ENCODE measurements around the gene CDYL. TPM values are rescaled to one million over a fixed set of nuclear protein-coding genes. Genes with fewer than 3 reads are reported as not detected.

The CDYL gene
- total RNA-seq, 4 donors from 2014 or later, result 32.1 to 61.4 (median 39.0) TPM

DNA sequence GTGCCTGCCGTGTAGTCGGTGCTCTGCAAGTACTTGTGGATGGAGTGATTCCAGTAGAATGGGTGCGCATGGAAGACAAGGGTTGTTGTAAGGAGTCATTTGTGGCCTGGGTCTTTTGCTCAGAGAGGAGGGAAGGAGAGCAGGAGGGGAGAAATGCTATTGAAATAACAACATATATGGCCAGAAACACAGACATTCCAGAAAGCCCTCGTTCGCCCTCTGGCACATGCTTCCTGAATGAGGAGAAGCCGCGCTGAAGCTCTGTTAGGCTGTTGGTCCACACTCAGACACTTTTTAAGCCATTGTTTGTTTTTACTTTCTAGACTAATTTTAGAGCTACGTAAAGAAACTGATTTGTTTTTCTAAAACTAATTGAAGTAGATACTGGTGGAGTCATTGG lies 120.2 kb downstream of the CDYL start:
- no peak for TF ChIP-seq POLR2A (IDR thresholded peaks at IDR 0.05)
- TF ChIP-seq CTCF (IDR thresholded peaks at IDR 0.05), result no peak
- intact Hi-C loops (cut with DNase I; ENCODE audit: low total_unique reads), result no loop called here
- WGBS, 2 donors, result 93 to 96% methylated on average over 8 of the region's 8 CpGs
- DNase-seq (ENCODE audit: low spot score in 2 of 2), result no peak
- H3K4me3 ChIP-seq (ENCODE audit: low read depth, poor library complexity, severe bottlenecking), result no peak overlapping the region

DNA sequence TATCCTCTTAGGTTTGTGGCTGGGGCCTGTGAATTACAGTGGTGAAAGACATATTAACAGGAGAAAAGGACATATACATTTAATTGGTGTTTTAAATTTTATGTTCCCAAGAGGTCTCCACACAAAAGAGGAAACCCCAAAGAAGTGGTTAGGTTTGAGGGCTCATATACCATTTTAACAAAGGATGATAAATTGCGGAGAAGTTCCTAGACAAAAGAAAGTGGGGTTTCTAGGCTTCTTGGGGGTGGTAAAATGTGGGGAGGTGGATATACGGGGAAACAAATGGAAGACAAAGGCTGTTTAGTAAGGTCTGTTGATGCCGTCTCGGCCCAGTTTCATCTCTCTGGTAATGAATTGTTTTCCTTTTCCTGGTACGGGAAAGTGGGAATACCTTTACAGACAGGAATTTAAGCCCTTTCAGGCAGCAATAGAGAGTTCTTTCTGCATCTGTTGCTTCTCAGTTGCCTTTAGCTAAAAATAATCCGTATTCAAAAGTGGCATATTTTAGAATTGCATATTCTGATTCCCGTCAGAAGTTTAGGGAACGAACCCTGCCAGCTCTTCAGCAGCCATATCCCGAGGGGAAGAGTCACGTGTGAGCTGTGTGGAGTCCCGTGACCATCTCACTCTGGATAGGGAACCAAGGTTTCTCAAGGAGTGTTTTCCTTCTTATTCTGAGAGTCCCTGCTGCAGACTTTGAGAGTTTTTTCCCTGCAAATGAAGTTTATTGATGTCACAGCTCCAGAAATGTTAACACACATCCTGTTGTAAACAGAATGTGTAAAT lies 123.2 kb downstream of the CDYL start:
- intact Hi-C loops (cut with DNase I; ENCODE audit: low total_unique reads), result no loop called here
- no peak overlapping the region for H3K4me3 ChIP-seq (ENCODE audit: low read depth, poor library complexity, severe bottlenecking)
- TF ChIP-seq POLR2A (IDR thresholded peaks at IDR 0.05), result no peak
- no peak for TF ChIP-seq CTCF (IDR thresholded peaks at IDR 0.05)
- whole genome bisulfite sequencing, 2 donors, result 84 to 91% methylated on average over 11 of the region's 11 CpGs
- no peak for DNase-seq (ENCODE audit: low spot score in 2 of 2)

- H3K4me3 ChIP-seq (ENCODE audit: low read depth, poor library complexity, severe bottlenecking), result no peak overlapping the region
- intact Hi-C loops (cut with DNase I; ENCODE audit: low total_unique reads), result no loop called here
- 87 to 90% methylated on average over 8 of the region's 8 CpGs for WGBS, 2 donors
- TF ChIP-seq CTCF (IDR thresholded peaks at IDR 0.05) (no peak), POLR2A (IDR thresholded peaks at IDR 0.05) (no peak)
- no peak for DNase-seq (ENCODE audit: low spot score in 2 of 2)
These were observed 125.3 kb downstream of the CDYL start for GRCh38 chr6:4901386-4902061.

- WGBS, 2 donors, result 42 to 53% methylated on average over 2 of the region's 2 CpGs
- TF ChIP-seq POLR2A (IDR thresholded peaks at IDR 0.05) (no peak), CTCF (IDR thresholded peaks at IDR 0.05) (no peak)
These were observed 126.2 kb downstream of the CDYL start for GRCh38 chr6:4902363-4902762.

DNA sequence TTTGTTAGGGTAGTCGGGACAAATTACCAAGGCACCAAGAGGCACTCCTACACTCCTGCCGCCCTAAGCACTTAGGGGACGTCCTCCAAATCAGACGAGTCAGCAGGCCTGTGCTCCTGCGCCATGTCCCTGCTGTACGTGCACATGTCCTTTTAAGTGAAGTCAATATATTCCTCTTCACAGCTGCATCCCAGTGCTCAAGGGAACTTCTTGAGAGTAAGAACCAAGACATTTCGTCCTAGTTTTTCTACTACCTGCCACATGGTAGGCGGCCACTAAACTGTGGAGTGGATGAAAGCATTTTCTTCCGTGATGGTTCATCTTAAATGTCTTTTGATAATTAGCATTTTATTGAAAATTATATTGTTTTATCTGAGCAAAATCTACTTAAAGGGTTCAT lies 126.9 kb downstream of the CDYL start:
- DNase-seq (ENCODE audit: low spot score in 2 of 2), result no peak
- 91 to 93% methylated on average over 9 of the region's 9 CpGs for WGBS, 2 donors
- TF ChIP-seq POLR2A (IDR thresholded peaks at IDR 0.05), result no peak
- H3K4me3 ChIP-seq (ENCODE audit: low read depth, poor library complexity, severe bottlenecking), result no peak overlapping the region
- intact Hi-C loops (cut with DNase I; ENCODE audit: low total_unique reads), result no loop called here

More at GRCh38 chr6:4902363-4902762, 126.2 kb downstream of the CDYL start:
- DNase-seq (ENCODE audit: low spot score in 2 of 2), result no peak
- intact Hi-C loops (cut with DNase I; ENCODE audit: low total_unique reads), result no loop called here
- H3K4me3 ChIP-seq (ENCODE audit: low read depth, poor library complexity, severe bottlenecking), result no peak overlapping the region

DNA sequence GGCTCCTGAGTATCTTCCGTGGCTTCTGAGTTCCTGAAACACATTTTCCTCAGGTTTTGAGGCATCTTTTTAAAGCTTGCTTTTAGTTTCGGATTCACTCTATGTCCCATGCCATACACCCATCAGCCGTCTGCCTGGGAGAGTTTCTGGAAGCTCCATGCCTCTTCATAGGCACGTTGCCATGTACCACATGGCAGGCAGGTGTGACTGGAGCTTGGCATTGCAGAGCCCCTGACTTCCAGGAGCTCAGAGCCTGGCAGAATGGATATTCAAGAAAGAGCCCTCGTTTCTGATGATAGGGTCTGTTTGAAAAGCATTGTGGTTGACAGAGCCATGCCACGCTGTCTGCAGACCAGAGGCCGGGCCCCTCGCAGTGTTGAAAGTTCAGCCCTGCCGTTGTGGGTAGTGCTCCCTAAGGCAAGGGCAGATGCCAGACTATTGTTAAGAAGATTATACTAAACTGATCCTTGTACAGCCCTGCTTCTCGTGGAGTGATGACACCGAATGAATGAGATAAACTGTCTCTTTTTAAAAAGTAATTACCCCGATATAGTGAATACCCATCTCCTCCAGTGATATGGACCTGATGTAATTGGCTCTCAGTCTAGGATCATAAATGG lies 127.7 kb downstream of the CDYL start:
- 64 to 69% methylated on average over 12 of the region's 12 CpGs for WGBS, 2 donors
- no peak for TF ChIP-seq CTCF (IDR thresholded peaks at IDR 0.05)
- TF ChIP-seq POLR2A (IDR thresholded peaks at IDR 0.05), result no peak
- no peak overlapping the region for H3K4me3 ChIP-seq (ENCODE audit: low read depth, poor library complexity, severe bottlenecking)
- intact Hi-C loops (cut with DNase I; ENCODE audit: low total_unique reads), result no loop called here
- no peak for DNase-seq (ENCODE audit: low spot score in 2 of 2)

Measured in lower leg skin (tissue), 4 donors.